Endothelial cell of umbilical vein (primary cell): ENCODE results near the gene DENND2C. TPM values are rescaled to one million over a fixed set of nuclear protein-coding genes. Genes with fewer than 3 reads are reported as not detected.
"Not testable (repeated sequence)": the region's sequence is repeated elsewhere in the genome, so short reads cannot be mapped to it uniquely, and the experiment has no call there.

Experiments
- BruUV-seq: library from RNA; stranded (reverse); fragments of 400-500 nt; replicated peaks from 2 replicates; lab custom pipeline; 2021; lab: Mats Ljungman, UMichigan
- CTCF ChIA-PET: fragments of 300-600, 350-600 bp; sonication (Branson Sonifier 250); formaldehyde crosslinking; loops from one replicate; lab custom pipeline; 2021; ENCODE audit warnings: antibody characterized with exemption, inconsistent platforms; lab: Charles Lee
- POLR2A ChIA-PET: fragments of 300-600, 350-600 bp; sonication (Branson Sonifier 250); formaldehyde crosslinking; loops from one replicate; lab custom pipeline; 2021; ENCODE audit warnings: antibody characterized with exemption, inconsistent platforms; lab: Charles Lee
- DNase-seq: peaks from one replicate; pipeline ENCODE4 v3.0.0-alpha.2; 2011; ENCODE audit warnings: low read depth, low spot score
- FAIRE-seq: peaks from 2 replicates; lab custom pipeline; 2011; peaks lifted over from hg19 to GRCh38; lab: Jason Lieb, UNC
- H2AFZ ChIP-seq: 2 replicates; pipeline ENCODE4 v1.6.0; 2012; ENCODE audit warnings: low read depth, low read length, control low read depth, inconsistent platforms
- H3K27ac ChIP-seq: 2 replicates; pipeline ENCODE4 v1.5.1; 2011; ENCODE audit warnings: low read depth, mild to moderate bottlenecking, control low read depth, low read length, moderate library complexity; ENCODE audit not compliant: insufficient read depth
- H3K27me3 ChIP-seq, 2 experiments: 2 replicates each; pipeline versions ENCODE4 v1.6.0 to v1.6.1; 2011; ENCODE audit warnings: low read length in 2 of 2, mixed read lengths in 1 of 2; ENCODE audit not compliant: control insufficient read depth in 2 of 2, insufficient read depth in 2 of 2
- H3K36me3 ChIP-seq, 2 experiments: 2 replicates in 1 of 2; 3 replicates in 1 of 2; pipeline ENCODE4 v1.5.1; 2011; ENCODE audit warnings: low read length in 2 of 2, mild to moderate bottlenecking in 1 of 2, moderate library complexity in 1 of 2; ENCODE audit not compliant: control insufficient read depth in 2 of 2, insufficient read depth in 2 of 2; ENCODE audit errors: extremely low read depth in 1 of 2
- H3K4me1 ChIP-seq: 3 replicates; pipeline ENCODE4 v1.5.1; 2011; ENCODE audit warnings: mild to moderate bottlenecking, low read length; ENCODE audit not compliant: control insufficient read depth, insufficient read depth; ENCODE audit errors: extremely low read depth
- H3K4me2 ChIP-seq: 2 replicates; pipeline ENCODE4 v1.6.1; 2011; ENCODE audit warnings: low read length, control low read depth, mixed read lengths; ENCODE audit not compliant: insufficient read depth
- H3K4me3 ChIP-seq, 3 experiments: fragments of 200-600 bp in 1 of 3; sonication (generic), shearing (Covaris generic) in 1 of 3; replicated peaks in 1 of 3; 2 replicates each; pipeline ENCODE4 v1.5.1; 2011 to 2016; ENCODE audit warnings: control low read depth in 3 of 3, low read length in 3 of 3, mild to moderate bottlenecking in 2 of 3, inconsistent platforms in 1 of 3, low read depth in 1 of 3, moderate library complexity in 1 of 3; ENCODE audit not compliant: insufficient read depth in 1 of 3
- H3K79me2 ChIP-seq: 2 replicates; pipeline ENCODE4 v1.6.0; 2012; ENCODE audit warnings: low read length, inconsistent platforms; ENCODE audit not compliant: control insufficient read depth, insufficient read depth
- H3K9ac ChIP-seq: replicated peaks from 2 replicates; pipeline ENCODE3; 2011; ENCODE audit warnings: low read length, control low read depth; ENCODE audit not compliant: insufficient read depth; ENCODE audit errors: extremely low read depth
- H3K9me1 ChIP-seq: replicated peaks from 3 replicates; pipeline ENCODE4 v1.6.0; 2011; ENCODE audit warnings: mild to moderate bottlenecking, low read length; ENCODE audit not compliant: control insufficient read depth, insufficient read depth; ENCODE audit errors: extremely low read depth
- H3K9me3 ChIP-seq: replicated peaks from 2 replicates; pipeline ENCODE4 v1.5.1; 2012; ENCODE audit warnings: low read length, inconsistent platforms; ENCODE audit not compliant: control insufficient read depth, insufficient read depth
- H4K20me1 ChIP-seq: replicated peaks from 2 replicates; pipeline ENCODE3; 2011; ENCODE audit warnings: mild to moderate bottlenecking, low read length; ENCODE audit not compliant: control insufficient read depth, insufficient read depth; ENCODE audit errors: extremely low read depth
- CTCF ChIP-seq, 2 donors: IDR thresholded peaks; 1 replicate in 1 of 2; 2 replicates in 1 of 2; pipeline ENCODE4 v1.5.1; 2011; ENCODE audit warnings: low read length in 2 of 2, mild to moderate bottlenecking in 2 of 2, moderate library complexity in 2 of 2, control low read depth in 1 of 2, inconsistent platforms in 1 of 2, low read depth in 1 of 2; ENCODE audit not compliant: insufficient read depth in 1 of 2; ENCODE audit errors: extremely low read depth in 1 of 2
- EZH2 ChIP-seq: IDR thresholded peaks from 2 replicates; pipeline ENCODE4 v1.6.1; 2012; ENCODE audit warnings: borderline replicate concordance, low read depth, mild to moderate bottlenecking, moderate library complexity, low read length, inconsistent platforms; ENCODE audit not compliant: severe bottlenecking
- FOS ChIP-seq: IDR thresholded peaks from 2 replicates; pipeline ENCODE4 v1.6.1; 2011; ENCODE audit warnings: mild to moderate bottlenecking, low read length, moderate library complexity, borderline replicate concordance; ENCODE audit not compliant: insufficient read depth
- GATA2 ChIP-seq: IDR thresholded peaks from 2 replicates; pipeline ENCODE4 v1.7.0; 2011; ENCODE audit warnings: low read depth, mild to moderate bottlenecking, moderate library complexity, mixed read lengths, low read length; ENCODE audit not compliant: insufficient read length, insufficient read depth
- JUN ChIP-seq: IDR thresholded peaks from 2 replicates; pipeline ENCODE4 v1.6.1; 2011; ENCODE audit warnings: borderline replicate concordance, low read depth; ENCODE audit not compliant: insufficient read length, insufficient read depth
- MAX ChIP-seq: IDR thresholded peaks from 2 replicates; pipeline ENCODE4 v1.6.1; 2011; ENCODE audit not compliant: insufficient read depth, insufficient read length
- MYC ChIP-seq: IDR thresholded peaks from one replicate; pipeline ENCODE4 v1.6.1; 2011; ENCODE audit warnings: mild to moderate bottlenecking, low read depth, low read length
- POLR2A ChIP-seq: IDR thresholded peaks from 2 replicates; pipeline ENCODE4 v1.6.1; 2012; ENCODE audit warnings: low read depth, mild to moderate bottlenecking, control low read depth, low read length
- POLR2AphosphoS5 ChIP-seq: IDR thresholded peaks from 2 replicates; pipeline ENCODE4 v1.6.1; 2012; ENCODE audit warnings: low read depth, mild to moderate bottlenecking, control low read depth, low read length, moderate library complexity; ENCODE audit not compliant: insufficient read depth
- dilution Hi-C: fragments of 300-500 bp; cut with MboI; formaldehyde crosslinking; loops from one replicate; pipeline ENCODE4 v1.15.0; 2019; ENCODE audit warnings: low sequenced_read_pairs; ENCODE audit not compliant: extremely low pct_ligation_motif_present
- intact Hi-C: fragments of 100-400 bp; cut with micrococcal nuclease; formaldehyde crosslinking; loops from one replicate; pipeline ENCODE4 v1.10.0; 2022
- polyA plus RNA-seq, 4 experiments: library from polyadenylated mRNA; depleted of rRNA in 3 of 4; stranded (reverse) in 3 of 4; unstranded in 1 of 4; fragments of >200 nt; gene quantifications; 2 replicates each; pipeline versions ENCODE4 v1.2.1 to v1.2.3, GENCODE V29; 2011 to 2012; ENCODE audit warnings: missing spikeins in 1 of 4
- total RNA-seq: library from RNA; stranded (reverse); gene quantifications from 2 replicates; pipeline ENCODE4 v1.2.3, GENCODE V29; 2021

Gene DENND2C
- total and polyA plus RNA-seq, 2 donors (not counting 3 experiments of a cell fraction or from before 2014, with no cell fraction given): 0.12 to 0.22 TPM

- CTCF ChIA-PET: no interaction called here
- dilution Hi-C loops: no loop called here
- H3K4me2 ChIP-seq: no peak overlapping the region
- intact Hi-C loops: no loop called here
- DNase-seq (no peak), FAIRE-seq (no peak)
- H3K79me2 ChIP-seq: peaks cover 7% of the 10 kb centered on the region
- no peaks in the 10 kb centered on the region for H3K9me1 ChIP-seq
- no peak for TF ChIP-seq FOS
- H3K4me3 ChIP-seq: no peak overlapping the region
- POLR2A ChIA-PET: no interaction called here
- no peaks in the 10 kb centered on the region for H4K20me1 ChIP-seq
- H3K4me1 ChIP-seq: no peaks in the 10 kb centered on the region
- BruUV-seq: no TSS peak
- H3K27me3 ChIP-seq: no peaks in the 10 kb centered on the region
- H3K9me3 ChIP-seq: no peaks in the 10 kb centered on the region
- H3K36me3 ChIP-seq: peaks cover 16 to 21% of the 10 kb centered on the region in 2 experiments
- no peak overlapping the region for H2AFZ ChIP-seq
- no peak overlapping the region for H3K9ac ChIP-seq
- H3K27ac ChIP-seq: no peak overlapping the region
Observed at GRCh38 chr1:114574365-114574764, 95.5 kb downstream of the DENND2C start.

GRCh38 chr1:114564141-114564540 lies 105.7 kb downstream of the DENND2C start:
- CTCF ChIA-PET: no interaction called here
- TF ChIP-seq POLR2AphosphoS5 (no peak), GATA2 (no peak), CTCF (IDR thresholded peaks at IDR 0.05; ENCODE audit: extremely low read depth in 1 of 2, insufficient read depth in 1 of 2, low read depth in 1 of 2, low read length in 2 of 2) (no peak), EZH2 (no peak), MYC (no peak), FOS (no peak), JUN (no peak), MAX (no peak), POLR2A (no peak)
- no peak overlapping the region for H3K4me3 ChIP-seq
- H3K36me3 ChIP-seq: peaks cover 0 to 3% of the 10 kb centered on the region in 2 experiments
- no peaks in the 10 kb centered on the region for H3K9me1 ChIP-seq
- no peaks in the 10 kb centered on the region for H3K27me3 ChIP-seq
- no TSS peak for BruUV-seq
- dilution Hi-C loops: no loop called here
- DNase-seq (no peak), FAIRE-seq (no peak)
- H3K27ac ChIP-seq: no peak overlapping the region
- H3K4me2 ChIP-seq: no peak overlapping the region
- POLR2A ChIA-PET: no interaction called here
- no peak overlapping the region for H3K9ac ChIP-seq
- no peaks in the 10 kb centered on the region for H3K9me3 ChIP-seq
- no peaks in the 10 kb centered on the region for H4K20me1 ChIP-seq
- no peaks in the 10 kb centered on the region for H3K79me2 ChIP-seq
- no peak overlapping the region for H2AFZ ChIP-seq
- no peaks in the 10 kb centered on the region for H3K4me1 ChIP-seq
- intact Hi-C loops: no loop called here

GRCh38 chr1:114562978-114563510 lies 106.8 kb downstream of the DENND2C start:
- H3K27me3 ChIP-seq, POLR2A ChIA-PET, H3K9me3 ChIP-seq, FAIRE-seq, H3K9me1 ChIP-seq, dilution Hi-C loops, DNase-seq, intact Hi-C loops, H3K79me2 ChIP-seq, H3K4me1 ChIP-seq, H3K4me3 ChIP-seq, CTCF ChIA-PET, H3K36me3 ChIP-seq, BruUV-seq, H3K9ac ChIP-seq, H3K4me2 ChIP-seq, H3K27ac ChIP-seq, H4K20me1 ChIP-seq, H2AFZ ChIP-seq: not testable (repeated sequence)
